GM23248 (cell line): ENCODE data around the gene SLC5A3. TPM values are rescaled to one million over a fixed set of nuclear protein-coding genes. Genes with fewer than 3 reads are reported as not detected.

Experiments used
- DNase-seq: peaks from one replicate; pipeline ENCODE4 v3.0.0-alpha.2; 2015
- H2AFZ ChIP-seq: fragments of 200-600 bp; sonication (generic); 2 replicates; pipeline ENCODE4 v1.6.1; 2016; ENCODE audit warnings: antibody characterized with exemption
- H3F3A ChIP-seq: fragments of 200-600 bp; sonication (generic); 2 replicates; pipeline ENCODE4 v1.6.1; 2016; ENCODE audit warnings: mild to moderate bottlenecking, antibody characterized with exemption, mixed run types; ENCODE audit not compliant: insufficient read depth
- H3K27ac ChIP-seq: fragments of 200-600 bp; sonication (generic); 2 replicates; pipeline ENCODE4 v1.5.1; 2016; ENCODE audit warnings: mild to moderate bottlenecking
- H3K27me3 ChIP-seq: fragments of 200-600 bp; sonication (generic); replicated peaks from 2 replicates; pipeline ENCODE4 v1.6.1; 2016; ENCODE audit warnings: mild to moderate bottlenecking; ENCODE audit not compliant: insufficient read depth
- H3K36me3 ChIP-seq: fragments of 200-600 bp; sonication (generic); 2 replicates; pipeline ENCODE4 v1.6.1; 2016; ENCODE audit warnings: low read depth, mild to moderate bottlenecking
- H3K4me1 ChIP-seq: fragments of 200-600 bp; sonication (generic); 2 replicates; pipeline ENCODE4 v1.6.1; 2016; ENCODE audit warnings: mild to moderate bottlenecking; ENCODE audit not compliant: insufficient read depth
- H3K4me2 ChIP-seq: fragments of 200-600 bp; sonication (generic); one replicate; pipeline ENCODE4 v1.6.1; 2016; ENCODE audit warnings: mild to moderate bottlenecking; ENCODE audit not compliant: unreplicated experiment
- H3K4me3 ChIP-seq: fragments of 200-600 bp; sonication (generic); 2 replicates; pipeline ENCODE4 v1.5.1; 2016; ENCODE audit warnings: mild to moderate bottlenecking
- H3K79me2 ChIP-seq: fragments of 200-600 bp; sonication (generic); 2 replicates; pipeline ENCODE4 v1.6.1; 2016; ENCODE audit warnings: mild to moderate bottlenecking; ENCODE audit not compliant: insufficient read depth
- H3K9ac ChIP-seq: fragments of 200-600 bp; sonication (generic); 2 replicates; pipeline ENCODE4 v1.6.1; 2016; ENCODE audit warnings: mild to moderate bottlenecking
- H3K9me2 ChIP-seq: fragments of 200-600 bp; sonication (generic); 2 replicates; pipeline ENCODE4 v1.6.1; 2016; ENCODE audit warnings: mixed run types, mild to moderate bottlenecking, moderate library complexity; ENCODE audit not compliant: insufficient read depth
- H3K9me3 ChIP-seq: fragments of 200-600 bp; sonication (generic); one replicate; pipeline ENCODE4 v1.6.1; 2017; ENCODE audit warnings: low read depth
- H4K20me1 ChIP-seq: fragments of 200-600 bp; sonication (generic); 2 replicates; pipeline ENCODE4 v1.6.0; 2016; ENCODE audit not compliant: insufficient read depth
- EZH2 ChIP-seq: fragments of 200-600 bp; sonication (generic); IDR thresholded peaks from 2 replicates; pipeline ENCODE4 v1.6.1; 2018; ENCODE audit warnings: antibody characterized with exemption, mild to moderate bottlenecking; ENCODE audit not compliant: insufficient read depth, poor library complexity, severe bottlenecking
- EZH2phosphoT487 ChIP-seq: fragments of 200-600 bp; sonication (generic); IDR thresholded peaks from 2 replicates; pipeline ENCODE4 v1.6.1; 2018; ENCODE audit warnings: antibody characterized with exemption, moderate library complexity, mild to moderate bottlenecking, low read depth; ENCODE audit not compliant: insufficient read depth
- WGBS, 2 experiments: methylation state at CpG; one replicate each; pipeline ENCODE4 v1.1.6; 2015 to 2017; ENCODE audit warnings: low lambda C conversion rate in 2 of 2, low coverage in 1 of 2; ENCODE audit errors: missing lambda C conversion rate in 2 of 2; 5-methylcytosine and 5-hydroxymethylcytosine counted together
- in situ Hi-C: fragments of 300-500 bp; cut with MboI; formaldehyde crosslinking; loops from 2 replicates; pipeline ENCODE4 v1.15.0; 2020
- polyA plus RNA-seq: library from polyadenylated mRNA; unstranded; fragments of >200 nt; fragmentation: Nextera tagmentation; extraction: Ambion mirVana; gene quantifications from 2 replicates; pipeline ENCODE4 v1.2.1, GENCODE V29; 2016
- total RNA-seq: library from RNA; depleted of rRNA; stranded (reverse); fragments of >200 nt; shearing (Covaris generic); gene quantifications from 2 replicates; pipeline ENCODE4 v1.2.3, GENCODE V29; 2014

SLC5A3 gene
- total and polyA plus RNA-seq, 2 experiments from 2014 or later: 3.0 to 10.8 TPM

- H3K27me3 ChIP-seq: no peaks in the 10 kb centered on the region
- in situ Hi-C loops: no loop called here
- H3K4me1 ChIP-seq: peaks cover 11% of the 10 kb centered on the region
- no peaks in the 10 kb centered on the region for H4K20me1 ChIP-seq
- H3K9me3 ChIP-seq: no peaks in the 10 kb centered on the region
- 93 to 97% methylated on average over 1 of the region's 1 CpG for WGBS, 2 experiments
- H2AFZ ChIP-seq: no peak overlapping the region
- no peak for TF ChIP-seq EZH2
- TF ChIP-seq EZH2phosphoT487: no peak
- H3K9me2 ChIP-seq: 0 out of 2 replicates have a peak, but pooled peaks cover 4% of the 10 kb centered on the region
- peaks cover 79% of the 10 kb centered on the region for H3K79me2 ChIP-seq
- no peak overlapping the region for H3K9ac ChIP-seq
- H3K27ac ChIP-seq: no peak overlapping the region
- no peak overlapping the region for H3K4me3 ChIP-seq
- H3K36me3 ChIP-seq: no peaks in the 10 kb centered on the region
- no peak overlapping the region for H3K4me2 ChIP-seq
- DNase-seq: no peak
- peaks cover 15% of the 10 kb centered on the region for H3F3A ChIP-seq
These were observed 34.2 kb downstream of the SLC5A3 start for GRCh38 chr21:34107606-34108005.

DNA sequence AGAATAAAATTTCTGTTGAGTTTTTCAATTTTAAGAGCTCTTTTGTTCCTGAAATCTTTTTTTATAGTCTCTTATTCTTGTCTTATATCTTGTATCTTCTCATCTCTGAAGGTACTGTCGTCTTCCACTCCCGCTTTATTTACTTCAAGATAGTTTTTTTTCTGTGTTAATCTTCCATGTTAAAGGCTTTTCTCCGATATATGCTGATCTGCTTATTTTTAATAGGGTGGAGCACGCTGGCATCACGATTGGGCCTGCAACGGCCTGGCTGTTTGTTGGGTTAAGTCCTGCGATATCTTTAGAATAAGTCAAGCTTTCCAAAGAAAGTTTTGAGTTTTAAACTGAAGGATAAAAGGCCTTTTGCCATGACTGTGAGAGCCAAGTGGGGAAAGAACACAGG lies 35.7 kb downstream of the SLC5A3 start:
- TF ChIP-seq EZH2phosphoT487 (no peak), EZH2 (no peak)
- 98 to 99% methylated on average over 7 of the region's 7 CpGs for WGBS, 2 experiments
- H3K9me3 ChIP-seq: no peaks in the 10 kb centered on the region
- H3K4me1 ChIP-seq: peaks cover 7% of the 10 kb centered on the region; the same call in 1 of the 2 replicates
- H3K27me3 ChIP-seq: no peaks in the 10 kb centered on the region
- H3F3A ChIP-seq: peaks cover 15% of the 10 kb centered on the region; the same call in 1 of the 2 replicates
- H4K20me1 ChIP-seq: no peaks in the 10 kb centered on the region
- H3K9ac ChIP-seq: no peak overlapping the region
- H3K27ac ChIP-seq: no peak overlapping the region
- 0 out of 2 replicates have a peak, but pooled peaks cover 4% of the 10 kb centered on the region for H3K9me2 ChIP-seq
- no peak for DNase-seq
- no peak overlapping the region for H2AFZ ChIP-seq
- no peak overlapping the region for H3K4me3 ChIP-seq
- no peaks in the 10 kb centered on the region for H3K36me3 ChIP-seq
- peaks cover 77% of the 10 kb centered on the region for H3K79me2 ChIP-seq
- H3K4me2 ChIP-seq: no peak overlapping the region
- in situ Hi-C loops: no loop called here

DNA sequence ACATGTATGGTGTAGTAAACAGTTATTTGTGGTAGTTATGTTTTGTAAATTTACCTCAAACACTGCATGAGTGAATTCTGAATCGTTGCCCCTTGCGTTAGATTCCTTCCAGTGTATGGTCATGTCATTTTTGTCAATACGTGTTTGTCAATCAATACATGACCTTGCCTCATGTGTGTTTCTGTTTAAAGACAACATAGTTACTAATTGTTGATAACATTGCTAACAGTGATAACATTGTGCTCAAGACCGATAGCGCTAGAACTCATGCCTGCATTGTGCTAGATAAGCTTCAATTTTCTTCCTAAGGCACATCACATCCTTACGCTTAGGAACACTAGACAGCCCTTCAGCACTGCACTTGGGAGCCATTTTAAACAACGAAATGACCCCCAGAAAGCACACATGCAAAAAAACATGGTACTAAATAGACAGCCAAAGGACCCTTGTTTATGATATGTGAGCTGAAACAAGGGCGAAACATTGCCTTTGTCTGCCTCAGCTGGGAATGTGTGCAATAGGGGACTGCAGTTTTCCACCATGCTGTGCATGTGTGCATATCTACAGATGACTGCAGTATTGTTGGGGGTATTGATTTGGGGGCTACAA lies 37.3 kb downstream of the SLC5A3 start:
- no peak overlapping the region for H3K9ac ChIP-seq
- H3K27ac ChIP-seq: no peak overlapping the region
- H3K27me3 ChIP-seq: no peaks in the 10 kb centered on the region
- H3K9me3 ChIP-seq: no peaks in the 10 kb centered on the region
- H3K4me1 ChIP-seq: peaks cover 7% of the 10 kb centered on the region; the same call in 1 of the 2 replicates
- H4K20me1 ChIP-seq: no peaks in the 10 kb centered on the region
- H2AFZ ChIP-seq: no peak overlapping the region
- peaks cover 15% of the 10 kb centered on the region; the same call in 1 of the 2 replicates for H3F3A ChIP-seq
- peaks cover 75% of the 10 kb centered on the region for H3K79me2 ChIP-seq
- TF ChIP-seq EZH2 (no peak), EZH2phosphoT487 (no peak)
- no peak for DNase-seq
- H3K4me2 ChIP-seq: no peak overlapping the region
- H3K4me3 ChIP-seq: no peak overlapping the region
- no peaks in the 10 kb centered on the region for H3K36me3 ChIP-seq
- 0 out of 2 replicates have a peak, but pooled peaks cover 4% of the 10 kb centered on the region for H3K9me2 ChIP-seq
- in situ Hi-C loops: no loop called here
- 97 to 99% methylated on average over 8 of the region's 8 CpGs for WGBS, 2 experiments

DNA sequence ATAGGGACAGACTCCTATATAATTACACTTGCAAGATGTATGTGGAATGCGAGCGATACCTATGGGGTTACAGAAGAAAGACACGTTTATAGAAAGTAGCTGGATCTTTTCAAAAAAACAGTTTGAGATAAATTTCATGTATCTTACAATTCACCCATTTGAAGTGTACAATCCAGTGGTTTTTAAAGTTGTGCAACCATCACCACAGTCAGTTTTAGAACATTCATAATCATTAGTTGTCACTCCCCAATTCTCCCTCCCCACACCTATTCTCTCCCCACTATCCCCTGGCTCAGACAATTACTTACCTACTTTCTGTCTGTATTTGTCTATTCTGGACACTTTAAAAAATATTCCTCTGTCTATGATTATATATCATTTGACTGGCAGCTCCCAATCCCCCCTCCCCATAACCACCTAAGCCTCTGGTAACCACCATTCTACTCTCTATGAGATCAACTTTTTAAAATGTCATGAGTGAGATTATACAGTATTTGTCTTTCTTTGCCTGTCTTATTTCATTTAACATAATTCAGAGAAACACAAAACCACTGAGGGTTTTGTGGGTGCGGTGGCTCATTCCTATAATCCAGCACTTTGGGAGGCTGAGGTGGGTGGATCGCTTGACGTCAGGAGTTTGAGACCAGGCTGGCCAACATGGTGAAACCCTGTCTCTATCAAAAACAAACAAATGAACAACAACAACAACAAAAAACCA lies 39.1 kb downstream of the SLC5A3 start:
- H4K20me1 ChIP-seq: no peaks in the 10 kb centered on the region
- no peak overlapping the region for H3K9ac ChIP-seq
- H3K4me2 ChIP-seq: no peak overlapping the region
- no peak overlapping the region for H2AFZ ChIP-seq
- WGBS, 2 experiments: 97% methylated on average over 6 of the region's 6 CpGs
- H3K9me3 ChIP-seq: no peaks in the 10 kb centered on the region
- peaks cover 61% of the 10 kb centered on the region for H3K79me2 ChIP-seq
- H3K27me3 ChIP-seq: no peaks in the 10 kb centered on the region
- H3K9me2 ChIP-seq: 0 out of 2 replicates have a peak, but pooled peaks cover 4% of the 10 kb centered on the region
- H3K27ac ChIP-seq: no peak overlapping the region
- no peak for TF ChIP-seq EZH2phosphoT487
- TF ChIP-seq EZH2: no peak
- in situ Hi-C loops: no loop called here
- H3F3A ChIP-seq: peaks cover 9% of the 10 kb centered on the region; the same call in 1 of the 2 replicates
- H3K4me1 ChIP-seq: peaks cover 7% of the 10 kb centered on the region; the same call in 1 of the 2 replicates
- H3K4me3 ChIP-seq: no peak overlapping the region
- no peak for DNase-seq
- no peaks in the 10 kb centered on the region for H3K36me3 ChIP-seq
